Left ventricle myocardium inferior (tissue), 1 donor: Measurements from ENCODE around the gene KIF25. TPM values are rescaled to one million over a fixed set of nuclear protein-coding genes. Genes with fewer than 3 reads are reported as not detected.
A peak's percentile ranks its signal among the peaks of the same experiment; 100 is the strongest.

Experiments
- DNase-seq: peaks from one replicate; pipeline ENCODE4 v3.0.0-alpha.2; 2020
- H3K27ac ChIP-seq: fragments of 200-600 bp; replicated peaks from 2 replicates; pipeline ENCODE4 v1.8.0; 2021
- H3K27me3 ChIP-seq: fragments of 200-600 bp; 2 replicates; pipeline ENCODE4 v1.8.0; 2021; ENCODE audit warnings: low read depth
- H3K36me3 ChIP-seq: fragments of 200-600 bp; 2 replicates; pipeline ENCODE4 v1.8.0; 2021
- H3K4me1 ChIP-seq: fragments of 200-600 bp; 2 replicates; pipeline ENCODE4 v1.8.0; 2021
- H3K4me3 ChIP-seq: fragments of 200-600 bp; 2 replicates; pipeline ENCODE4 v1.8.0; 2021; ENCODE audit warnings: mild to moderate bottlenecking, moderate library complexity
- H3K9me3 ChIP-seq: fragments of 200-600 bp; replicated peaks from 2 replicates; pipeline ENCODE4 v1.8.0; 2021
- intact Hi-C: fragments of 100-400 bp; cut with micrococcal nuclease; formaldehyde crosslinking; loops from one replicate; pipeline ENCODE4 v1.11.0; 2022
- total RNA-seq: library from RNA; stranded (reverse); fragmentation: NEBNext Ultra II Directional; extraction: Animal tissue kit (Norgen Biotek cat#: 25700); gene quantifications from one replicate; pipeline ENCODE4 v1.2.1, GENCODE V29; 2021
- TF ChIP-seq, protein P1 (sequence below): fragments of 200-600 bp; IDR thresholded peaks from 2 replicates; pipeline ENCODE4 v1.8.0; 2021; ENCODE audit warnings: antibody characterized with exemption, mild to moderate bottlenecking, borderline replicate concordance
- donor health status: DM: no; HTN: yes; CAD: no; lungs with severe emphysema.

KIF25 gene
- total RNA-seq, 1 donor from 2014 or later, result 0.22 TPM

GRCh38 chr6:168043848-168044415 is 46.5 kb downstream of the KIF25 start:
- Histone ChIP-seq H3K27ac (no peak overlapping the region), H3K27me3 (no peaks in the 10 kb centered on the region), H3K4me1 (peaks cover 24% of the 10 kb centered on the region), H3K36me3 (peaks cover 16% of the 10 kb centered on the region), H3K4me3 (no peak overlapping the region), H3K9me3 (peaks cover 26% of the 10 kb centered on the region)
- TF ChIP-seq, protein P1, sequence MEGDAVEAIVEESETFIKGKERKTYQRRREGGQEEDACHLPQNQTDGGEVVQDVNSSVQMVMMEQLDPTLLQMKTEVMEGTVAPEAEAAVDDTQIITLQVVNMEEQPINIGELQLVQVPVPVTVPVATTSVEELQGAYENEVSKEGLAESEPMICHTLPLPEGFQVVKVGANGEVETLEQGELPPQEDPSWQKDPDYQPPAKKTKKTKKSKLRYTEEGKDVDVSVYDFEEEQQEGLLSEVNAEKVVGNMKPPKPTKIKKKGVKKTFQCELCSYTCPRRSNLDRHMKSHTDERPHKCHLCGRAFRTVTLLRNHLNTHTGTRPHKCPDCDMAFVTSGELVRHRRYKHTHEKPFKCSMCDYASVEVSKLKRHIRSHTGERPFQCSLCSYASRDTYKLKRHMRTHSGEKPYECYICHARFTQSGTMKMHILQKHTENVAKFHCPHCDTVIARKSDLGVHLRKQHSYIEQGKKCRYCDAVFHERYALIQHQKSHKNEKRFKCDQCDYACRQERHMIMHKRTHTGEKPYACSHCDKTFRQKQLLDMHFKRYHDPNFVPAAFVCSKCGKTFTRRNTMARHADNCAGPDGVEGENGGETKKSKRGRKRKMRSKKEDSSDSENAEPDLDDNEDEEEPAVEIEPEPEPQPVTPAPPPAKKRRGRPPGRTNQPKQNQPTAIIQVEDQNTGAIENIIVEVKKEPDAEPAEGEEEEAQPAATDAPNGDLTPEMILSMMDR, result no peak
- intact Hi-C loops, result no loop called here
- DNase-seq, result no peak

DNA sequence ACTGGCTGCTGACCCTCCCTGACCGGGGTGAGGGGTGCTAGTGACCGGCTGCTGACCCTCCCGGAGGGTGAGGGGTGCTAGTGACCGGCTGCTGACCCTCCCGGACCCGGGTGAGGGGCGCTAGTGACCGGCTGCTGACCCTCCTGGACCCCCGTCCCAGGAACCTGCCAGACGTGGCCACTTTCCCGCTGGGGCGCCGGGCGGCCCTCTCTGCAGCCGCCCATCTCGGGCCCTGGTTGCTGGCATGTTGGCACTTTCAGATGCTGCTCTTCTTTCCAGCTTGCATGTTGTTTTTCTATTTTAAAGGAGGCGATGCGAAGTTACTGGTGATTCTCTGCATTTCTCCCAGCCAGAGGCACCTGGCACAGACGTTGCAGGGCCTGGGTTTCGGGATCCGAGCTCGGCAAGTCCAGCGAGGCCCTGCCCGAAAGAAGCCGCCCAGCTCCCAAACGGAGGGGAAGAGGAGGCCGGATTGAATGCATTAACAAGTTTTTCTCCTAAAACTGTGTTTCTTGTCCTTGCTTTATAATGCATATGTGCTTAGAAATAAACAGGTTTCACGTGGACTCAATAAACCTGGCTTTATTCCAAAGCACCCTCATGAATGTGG is 47.2 kb downstream of the KIF25 start:
- Histone ChIP-seq H3K27me3 (no peaks in the 10 kb centered on the region), H3K27ac (peak overlapping the region; percentile 65), H3K36me3 (peaks cover 11% of the 10 kb centered on the region), H3K4me1 (peaks cover 24% of the 10 kb centered on the region), H3K4me3 (no peak overlapping the region), H3K9me3 (peaks cover 19% of the 10 kb centered on the region)
- intact Hi-C loops, result no loop called here
- DNase-seq, result no peak
- TF ChIP-seq, protein P1, result no peak

- Histone ChIP-seq H3K27ac (peak overlapping the region; percentile 65), H3K4me1 (peaks cover 24% of the 10 kb centered on the region), H3K4me3 (peak overlapping the region; percentile 20), H3K36me3 (peaks cover 5% of the 10 kb centered on the region), H3K27me3 (no peaks in the 10 kb centered on the region), H3K9me3 (peaks cover 14% of the 10 kb centered on the region)
- TF ChIP-seq, protein P1, result peak; percentile 45
- intact Hi-C loops, result no loop called here
- DNase-seq, result no peak
Measured at GRCh38 chr6:168045141-168045691, 47.7 kb downstream of the KIF25 start.

- Histone ChIP-seq H3K27me3 (no peaks in the 10 kb centered on the region), H3K9me3 (peaks cover 6% of the 10 kb centered on the region)
Measured at GRCh38 chr6:168045706-168046620, 48.5 kb downstream of the KIF25 start.

DNA sequence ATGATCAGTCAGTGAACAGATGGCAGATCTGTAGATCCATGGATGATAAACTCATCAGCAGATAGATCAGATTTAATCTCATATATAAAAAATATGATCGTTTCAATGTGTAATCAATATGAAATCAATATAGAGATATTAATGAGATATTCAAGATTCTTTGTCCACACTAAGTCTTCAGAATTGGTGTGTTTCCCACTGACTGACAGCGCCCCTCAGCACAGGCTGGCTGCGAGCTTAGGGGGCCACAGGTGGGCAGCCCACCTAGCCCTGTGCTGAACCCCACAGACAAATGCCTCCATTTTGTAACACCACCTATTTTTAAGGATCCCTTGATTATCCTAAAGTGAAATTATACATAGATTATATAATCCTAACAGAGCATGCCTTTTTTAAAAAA is 49.2 kb downstream of the KIF25 start:
- no peaks in the 10 kb centered on the region for H3K9me3 ChIP-seq
- peak overlapping the region; percentile 65 for H3K27ac ChIP-seq
- intact Hi-C loops, result no loop called here
- H3K4me3 ChIP-seq, result no peak overlapping the region
- TF ChIP-seq, protein P1, result no peak
- no peak for DNase-seq
- no peaks in the 10 kb centered on the region for H3K36me3 ChIP-seq
- H3K4me1 ChIP-seq, result peaks cover 24% of the 10 kb centered on the region
- no peaks in the 10 kb centered on the region for H3K27me3 ChIP-seq

More at GRCh38 chr6:168045706-168046620, 48.5 kb downstream of the KIF25 start:
- peak overlapping the region; percentile 20 for H3K4me3 ChIP-seq
- DNase-seq, result no peak
- H3K4me1 ChIP-seq, result peaks cover 24% of the 10 kb centered on the region
- H3K36me3 ChIP-seq, result no peaks in the 10 kb centered on the region
- H3K27ac ChIP-seq, result peak overlapping the region; percentile 65
- intact Hi-C loops, result no loop called here
- TF ChIP-seq, protein P1, result no peak
